A673 (cell line): ENCODE results near the gene IER3.
A peak's percentile ranks its signal among the peaks of the same experiment; 100 is the strongest.

ENCODE experiments used
- CTCF ChIP-seq: fragments of 300-800, 200-600 bp; sonication (generic); conservative IDR thresholded peaks from 2 replicates; pipeline ENCODE4 v1.5.1; 2017; ENCODE audit warnings: low read depth, mild to moderate bottlenecking, antibody characterized with exemption, low read length, moderate library complexity, mixed read lengths
- EZH2 ChIP-seq: fragments of 200-600 bp; sonication (generic); IDR thresholded peaks from 2 replicates; pipeline ENCODE4 v1.6.1; 2017; ENCODE audit warnings: borderline replicate concordance, low read depth, mild to moderate bottlenecking, mixed read lengths, antibody characterized with exemption, low read length; ENCODE audit not compliant: poor library complexity, severe bottlenecking

- TF ChIP-seq CTCF = peak; percentile 62
- TF ChIP-seq EZH2 = no peak
Measured at GRCh38 chr6:30730601-30731435, 13.5 kb downstream of the IER3 start.
